GM21528 (cell line): Measurements from ENCODE around the gene CELF1.

Experiments
- ATAC-seq: cut with Tn5 transposase; IDR thresholded peaks from one replicate; pipeline ENCODE4 v1.9.1; 2021; ENCODE audit warnings: mild to moderate bottlenecking, moderate library complexity; ENCODE audit not compliant: unreplicated experiment, low FRiP score

Gene CELF1

GRCh38 chr11:47460571-47461235, 92.2 kb downstream of the CELF1 start:
- no peak for ATAC-seq

GRCh38 chr11:47454258-47454671, 98.7 kb downstream of the CELF1 start:
- ATAC-seq = peak; percentile 55

GRCh38 chr11:47453365-47453764, 99.6 kb downstream of the CELF1 start:
- ATAC-seq = no peak

- no peak for ATAC-seq
These were observed 100.9 kb downstream of the CELF1 start for GRCh38 chr11:47451990-47452389.

- no peak for ATAC-seq
These were observed 101.5 kb downstream of the CELF1 start for GRCh38 chr11:47451436-47451835.

GRCh38 chr11:47449541-47449940, 103.4 kb downstream of the CELF1 start:
- no peak for ATAC-seq

- no peak for ATAC-seq
These were observed 104.1 kb downstream of the CELF1 start, which contains the start of gene RAPSN for GRCh38 chr11:47448566-47449427. RAPSN (minus strand) TSS chr11:47449136; CDS start chr11:47448964, 172 bp downstream.

GRCh38 chr11:47447906-47448305, 105.0 kb downstream of the CELF1 start:
- ATAC-seq = no peak

GRCh38 chr11:47446833-47447232, 106.1 kb downstream of the CELF1 start:
- ATAC-seq = no peak

- no peak for ATAC-seq
These were observed 107.1 kb downstream of the CELF1 start for GRCh38 chr11:47445840-47446239.

- ATAC-seq = no peak
These were observed 109.1 kb downstream of the CELF1 start for GRCh38 chr11:47443817-47444216.

- ATAC-seq = no peak
These were observed 109.8 kb downstream of the CELF1 start for GRCh38 chr11:47443028-47443700.

GRCh38 chr11:47442514-47442913, 110.4 kb downstream of the CELF1 start:
- ATAC-seq = no peak

GRCh38 chr11:47441421-47441820, 111.5 kb downstream of the CELF1 start:
- ATAC-seq = no peak

GRCh38 chr11:47440054-47440476, 112.9 kb downstream of the CELF1 start:
- ATAC-seq = no peak

- ATAC-seq = no peak
These were observed 114.2 kb downstream of the CELF1 start for GRCh38 chr11:47438721-47439120.

GRCh38 chr11:47437746-47438418, 115.0 kb downstream of the CELF1 start:
- ATAC-seq = no peak

- no peak for ATAC-seq
These were observed 115.7 kb downstream of the CELF1 start for GRCh38 chr11:47437218-47437745.

GRCh38 chr11:47436726-47437125, 116.2 kb downstream of the CELF1 start:
- ATAC-seq = no peak

GRCh38 chr11:47435687-47436086, 117.2 kb downstream of the CELF1 start:
- ATAC-seq = no peak
